Smooth muscle cell (in vitro differentiated cells): Measurements from ENCODE around the gene PGBD1. TPM values are rescaled to one million over a fixed set of nuclear protein-coding genes. Genes with fewer than 3 reads are reported as not detected.

ENCODE experiments used
- DNase-seq: peaks from one replicate; lab custom pipeline; 2025; ENCODE audit not compliant: unreplicated experiment; lab: John Stamatoyannopoulos, UW
- H2AFZ ChIP-seq: fragments of 200-600 bp; sonication (generic); 2 replicates; pipeline ENCODE4 v1.6.0; 2016; ENCODE audit warnings: antibody characterized with exemption, low read depth, mild to moderate bottlenecking
- H3F3A ChIP-seq: fragments of 200-600 bp; sonication (generic); 2 replicates; pipeline ENCODE4 v1.6.0; 2017; ENCODE audit warnings: antibody characterized with exemption, low read depth
- H3K27ac ChIP-seq: fragments of 200-600 bp; sonication (generic); 2 replicates; pipeline ENCODE4 v1.5.1; 2016; ENCODE audit warnings: low read depth, mild to moderate bottlenecking
- H3K27me3 ChIP-seq: fragments of 200-600 bp; sonication (generic); 2 replicates; pipeline ENCODE4 v1.6.1; 2016; ENCODE audit warnings: low read depth, mild to moderate bottlenecking
- H3K36me3 ChIP-seq: fragments of 200-600 bp; sonication (generic); 2 replicates; pipeline ENCODE4 v1.5.1; 2016; ENCODE audit warnings: low read depth
- H3K4me1 ChIP-seq: fragments of 200-600 bp; sonication (generic); 2 replicates; pipeline ENCODE4 v1.5.1; 2016; ENCODE audit warnings: low read depth
- H3K4me2 ChIP-seq: fragments of 200-600 bp; sonication (generic); 2 replicates; pipeline ENCODE4 v1.6.0; 2016; ENCODE audit warnings: mild to moderate bottlenecking
- H3K4me3 ChIP-seq: fragments of 200-600 bp; sonication (generic); 2 replicates; pipeline ENCODE4 v1.5.1; 2016; ENCODE audit warnings: mild to moderate bottlenecking
- H3K79me2 ChIP-seq: fragments of 200-600 bp; sonication (generic); 2 replicates; pipeline ENCODE4 v1.6.0; 2016; ENCODE audit warnings: low read depth, mild to moderate bottlenecking
- H3K9ac ChIP-seq: fragments of 200-600 bp; sonication (generic); 2 replicates; pipeline ENCODE4 v1.6.0; 2016; ENCODE audit warnings: low read depth
- H3K9me3 ChIP-seq: fragments of 200-600 bp; sonication (generic); replicated peaks from 2 replicates; pipeline ENCODE4 v1.5.1; 2016; ENCODE audit warnings: low read depth
- H4K20me1 ChIP-seq: fragments of 200-600 bp; sonication (generic); 2 replicates; pipeline ENCODE4 v1.6.0; 2016; ENCODE audit warnings: low read depth
- CTCF ChIP-seq: fragments of 200-600 bp; sonication (generic); IDR thresholded peaks from 2 replicates; pipeline ENCODE4 v1.5.1; 2017; ENCODE audit warnings: borderline replicate concordance, mild to moderate bottlenecking, antibody characterized with exemption; ENCODE audit not compliant: insufficient read depth, poor library complexity, severe bottlenecking
- WGBS: methylation state at CpG from one replicate; pipeline ENCODE4 v1.1.7; 2016; ENCODE audit warnings: low lambda C conversion rate; 5-methylcytosine and 5-hydroxymethylcytosine counted together
- polyA plus RNA-seq: library from polyadenylated mRNA; unstranded; fragments of >200 nt; fragmentation: Nextera tagmentation; extraction: Ambion mirVana; gene quantifications from 2 replicates; pipeline ENCODE4 v1.2.1, GENCODE V29; 2016
- total RNA-seq: library from RNA; depleted of rRNA; stranded (reverse); fragments of >200 nt; gene quantifications from 2 replicates; pipeline ENCODE4 v1.2.3, GENCODE V29; 2014

The PGBD1 gene
- total and polyA plus RNA-seq, 2 experiments from 2014 or later = 9.7 to 15.1 TPM

- no peak overlapping the region for H2AFZ ChIP-seq
- H3K27me3 ChIP-seq = no peaks in the 10 kb centered on the region
- no peaks in the 10 kb centered on the region for H3K9me3 ChIP-seq
- H3K4me3 ChIP-seq = no peak overlapping the region
- TF ChIP-seq CTCF = no peak
- H3K4me2 ChIP-seq = no peak overlapping the region
- H3K9ac ChIP-seq = no peak overlapping the region
- H3K27ac ChIP-seq = no peak overlapping the region
- no peak for DNase-seq
- H3K4me1 ChIP-seq = no peaks in the 10 kb centered on the region
- no peaks in the 10 kb centered on the region for H3K79me2 ChIP-seq
- H3K36me3 ChIP-seq = peaks cover 13% of the 10 kb centered on the region
- H4K20me1 ChIP-seq = no peaks in the 10 kb centered on the region
- no peaks in the 10 kb centered on the region for H3F3A ChIP-seq
Observed at GRCh38 chr6:28274888-28275287, 6.5 kb upstream of the PGBD1 start.

- peaks cover 5% of the 10 kb centered on the region for H3K4me1 ChIP-seq
- H2AFZ ChIP-seq = no peak overlapping the region
- no peak overlapping the region for H3K27ac ChIP-seq
- H3F3A ChIP-seq = peaks cover 6% of the 10 kb centered on the region
- 89% methylated on average over 3 of the region's 3 CpGs for WGBS
- H3K9ac ChIP-seq = no peak overlapping the region
- no peaks in the 10 kb centered on the region for H4K20me1 ChIP-seq
- H3K4me3 ChIP-seq = no peak overlapping the region
- no peak for TF ChIP-seq CTCF
- H3K36me3 ChIP-seq = peaks cover 8% of the 10 kb centered on the region
- no peaks in the 10 kb centered on the region for H3K9me3 ChIP-seq
- H3K79me2 ChIP-seq = peaks cover 11% of the 10 kb centered on the region
- DNase-seq = no peak
- H3K4me2 ChIP-seq = no peak overlapping the region
- no peaks in the 10 kb centered on the region for H3K27me3 ChIP-seq
Observed at GRCh38 chr6:28277746-28278145, 3.6 kb upstream of the PGBD1 start.

- Histone ChIP-seq H4K20me1 (no peaks in the 10 kb centered on the region), H3K27me3 (no peaks in the 10 kb centered on the region), H3F3A (peaks cover 6% of the 10 kb centered on the region), H3K27ac (no peak overlapping the region), H3K36me3 (peaks cover 5% of the 10 kb centered on the region), H3K79me2 (peaks cover 26% of the 10 kb centered on the region), H3K4me2 (peak overlapping the region; percentile 90), H3K9ac (peak overlapping the region; percentile 79), H3K4me3 (peak overlapping the region; percentile 95), H3K4me1 (peaks cover 5% of the 10 kb centered on the region), H2AFZ (peak overlapping the region; percentile 96), H3K9me3 (no peaks in the 10 kb centered on the region)
- 39% methylated on average over 3 of the region's 3 CpGs for WGBS
- no peak for TF ChIP-seq CTCF
- no peak for DNase-seq
Observed at GRCh38 chr6:28280595-28281287, 631 bp upstream of the PGBD1 start.

GRCh38 chr6:28282926-28283325, 1.6 kb downstream of the PGBD1 start:
- no peaks in the 10 kb centered on the region for H3K27me3 ChIP-seq
- H3K4me2 ChIP-seq = peak overlapping the region; percentile 90
- H3K79me2 ChIP-seq = peaks cover 26% of the 10 kb centered on the region
- H3K36me3 ChIP-seq = peaks cover 9% of the 10 kb centered on the region
- 98% methylated on average over 2 of the region's 2 CpGs for WGBS
- H2AFZ ChIP-seq = no peak overlapping the region
- no peak overlapping the region for H3K9ac ChIP-seq
- H3K27ac ChIP-seq = no peak overlapping the region
- peak overlapping the region; percentile 95 for H3K4me3 ChIP-seq
- H4K20me1 ChIP-seq = no peaks in the 10 kb centered on the region
- peaks cover 6% of the 10 kb centered on the region for H3F3A ChIP-seq
- H3K9me3 ChIP-seq = no peaks in the 10 kb centered on the region
- no peak for TF ChIP-seq CTCF
- DNase-seq = no peak
- H3K4me1 ChIP-seq = peaks cover 5% of the 10 kb centered on the region
